Prostate gland (tissue), 2 donors: ENCODE results near the gene SPECC1. TPM values are rescaled to one million over a fixed set of nuclear protein-coding genes. Genes with fewer than 3 reads are reported as not detected.

Experiments used
- DNase-seq: peaks from one replicate; pipeline ENCODE4 v3.0.0-alpha.2; 2019; ENCODE audit warnings: low spot score
- H3K27ac ChIP-seq, 2 donors: fragments of 200-600 bp; sonication (generic); 2 replicates each; pipeline ENCODE4 v1.5.1; 2017 to 2019
- H3K27me3 ChIP-seq: fragments of 200-600 bp; sonication (generic); replicated peaks from 2 replicates; pipeline ENCODE4 v1.5.1; 2019; ENCODE audit not compliant: insufficient read depth
- H3K36me3 ChIP-seq, 2 donors: fragments of 200-600 bp; sonication (generic); 1 replicate in 1 of 2; 2 replicates in 1 of 2; pipeline versions ENCODE4 v1.5.1 to v1.8.1; 2017 to 2019
- H3K4me1 ChIP-seq: fragments of 200-600 bp; sonication (generic); replicated peaks from 2 replicates; pipeline ENCODE4 v1.5.1; 2019
- H3K4me3 ChIP-seq, 2 donors: fragments of 200-600 bp; sonication (generic); 2 replicates each; pipeline ENCODE4 v1.5.1; 2017 to 2019
- H3K9me3 ChIP-seq: fragments of 200-600 bp; sonication (generic); 2 replicates; pipeline ENCODE4 v1.5.1; 2017
- POLR2A ChIP-seq: fragments of 450-650 bp; IDR thresholded peaks from one replicate; pipeline ENCODE4 v1.6.1; 2016; ENCODE audit warnings: antibody characterized with exemption, mild to moderate bottlenecking
- POLR2AphosphoS5 ChIP-seq: sonication (generic); formaldehyde crosslinking; IDR thresholded peaks from one replicate; pipeline ENCODE4 v1.6.1; 2017; ENCODE audit warnings: antibody characterized with exemption
- WGBS: methylation state at CpG from one replicate; pipeline ENCODE4 v1.1.5; 2018; 5-methylcytosine and 5-hydroxymethylcytosine counted together
- intact Hi-C: fragments of 100-400 bp; cut with DNase I; formaldehyde crosslinking; loops from one replicate; pipeline ENCODE4 v1.14.2; 2022
- total RNA-seq, 2 donors: library from RNA; depleted of rRNA; stranded (reverse); fragments of >200 nt; gene quantifications; one replicate each; pipeline ENCODE4 v1.1.0, GENCODE V29; 2016
- TF ChIP-seq, protein P1 (sequence below), 4 experiments: fragments of 200-600 bp in 2 of 4; fragments of 450-650 bp in 2 of 4; sonication (generic) in 2 of 4; IDR thresholded peaks; 1 replicate in 3 of 4; 2 replicates in 1 of 4; pipeline ENCODE4 v1.5.1; 2016 to 2019; ENCODE audit warnings: antibody characterized with exemption in 4 of 4, mild to moderate bottlenecking in 2 of 4, moderate library complexity in 2 of 4

SPECC1 gene
- total RNA-seq, 2 donors from 2014 or later: 29.7 to 85.5 TPM

DNA sequence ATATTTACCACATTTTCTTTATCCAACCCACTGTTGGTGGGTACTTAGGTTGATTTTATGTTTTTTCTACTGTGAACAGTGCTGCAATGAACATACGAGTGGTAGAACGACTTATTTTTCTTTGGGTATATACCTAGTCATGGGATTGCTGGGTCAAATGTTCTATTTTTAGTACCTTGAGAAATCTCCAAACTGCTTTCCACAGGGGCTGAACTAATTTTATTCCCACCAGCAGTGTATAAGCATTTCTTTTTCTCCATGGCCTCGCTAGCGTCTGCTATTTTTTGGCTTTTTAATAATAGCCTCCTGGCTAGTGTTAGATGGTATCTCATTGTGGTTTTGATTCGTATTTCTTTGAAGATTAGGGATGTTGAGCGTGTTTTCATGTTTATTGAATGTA, 255.8 kb downstream of the SPECC1 start:
- no peaks in the 10 kb centered on the region for H3K36me3 ChIP-seq
- H3K4me3 ChIP-seq: no peak overlapping the region
- no peaks in the 10 kb centered on the region for H3K27me3 ChIP-seq
- H3K27ac ChIP-seq: no peak overlapping the region
- no peaks in the 10 kb centered on the region for H3K9me3 ChIP-seq
- WGBS: 84% methylated on average over 6 of the region's 6 CpGs
- intact Hi-C loops: no loop called here
- no peaks in the 10 kb centered on the region for H3K4me1 ChIP-seq
- DNase-seq: no peak
- no peak for TF ChIP-seq POLR2A
- no peak for TF ChIP-seq POLR2AphosphoS5
- TF ChIP-seq, protein P1, sequence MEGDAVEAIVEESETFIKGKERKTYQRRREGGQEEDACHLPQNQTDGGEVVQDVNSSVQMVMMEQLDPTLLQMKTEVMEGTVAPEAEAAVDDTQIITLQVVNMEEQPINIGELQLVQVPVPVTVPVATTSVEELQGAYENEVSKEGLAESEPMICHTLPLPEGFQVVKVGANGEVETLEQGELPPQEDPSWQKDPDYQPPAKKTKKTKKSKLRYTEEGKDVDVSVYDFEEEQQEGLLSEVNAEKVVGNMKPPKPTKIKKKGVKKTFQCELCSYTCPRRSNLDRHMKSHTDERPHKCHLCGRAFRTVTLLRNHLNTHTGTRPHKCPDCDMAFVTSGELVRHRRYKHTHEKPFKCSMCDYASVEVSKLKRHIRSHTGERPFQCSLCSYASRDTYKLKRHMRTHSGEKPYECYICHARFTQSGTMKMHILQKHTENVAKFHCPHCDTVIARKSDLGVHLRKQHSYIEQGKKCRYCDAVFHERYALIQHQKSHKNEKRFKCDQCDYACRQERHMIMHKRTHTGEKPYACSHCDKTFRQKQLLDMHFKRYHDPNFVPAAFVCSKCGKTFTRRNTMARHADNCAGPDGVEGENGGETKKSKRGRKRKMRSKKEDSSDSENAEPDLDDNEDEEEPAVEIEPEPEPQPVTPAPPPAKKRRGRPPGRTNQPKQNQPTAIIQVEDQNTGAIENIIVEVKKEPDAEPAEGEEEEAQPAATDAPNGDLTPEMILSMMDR (IDR thresholded peaks at IDR 0.05): no peak

DNA sequence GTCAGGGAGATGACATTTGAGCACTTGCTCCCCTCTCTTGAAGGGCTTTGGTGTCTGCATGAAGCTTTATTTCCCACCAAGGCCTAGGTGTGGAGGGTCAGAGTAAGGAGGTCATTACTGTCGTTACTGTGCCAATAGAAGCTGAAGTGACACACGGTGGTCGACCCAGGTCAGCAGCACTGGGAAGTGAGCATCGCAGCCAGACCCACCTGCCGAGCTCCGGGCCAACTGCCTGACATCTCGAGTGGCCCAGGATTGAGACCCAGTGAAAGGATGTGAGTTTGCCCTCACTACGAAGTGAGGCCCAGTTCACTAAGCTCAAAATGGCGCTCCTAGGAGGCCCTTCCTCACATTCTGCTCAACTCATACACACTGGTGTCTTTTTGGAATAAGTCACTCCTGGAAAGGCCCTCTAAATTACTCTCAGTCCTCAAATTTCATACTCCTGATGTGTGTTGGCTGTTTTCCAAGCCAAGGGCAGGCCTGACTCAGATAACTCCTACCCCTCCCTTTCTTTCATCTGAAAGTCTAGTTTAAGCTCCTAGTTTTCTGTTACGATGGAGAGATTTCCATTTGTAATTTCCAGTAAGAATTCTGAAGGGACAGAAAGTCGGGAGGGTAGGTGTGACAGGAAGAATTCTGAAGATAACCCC, 257.8 kb downstream of the SPECC1 start:
- 85% methylated on average over 11 of the region's 11 CpGs for WGBS
- Histone ChIP-seq H3K4me1 (no peaks in the 10 kb centered on the region), H3K27ac (no peak overlapping the region), H3K9me3 (no peaks in the 10 kb centered on the region), H3K27me3 (no peaks in the 10 kb centered on the region), H3K4me3 (no peak overlapping the region), H3K36me3 (no peaks in the 10 kb centered on the region)
- DNase-seq: no peak
- intact Hi-C loops: no loop called here
- TF ChIP-seq POLR2AphosphoS5: no peak
- TF ChIP-seq POLR2A: no peak
- TF ChIP-seq, protein P1 (IDR thresholded peaks at IDR 0.05): no peak

DNA sequence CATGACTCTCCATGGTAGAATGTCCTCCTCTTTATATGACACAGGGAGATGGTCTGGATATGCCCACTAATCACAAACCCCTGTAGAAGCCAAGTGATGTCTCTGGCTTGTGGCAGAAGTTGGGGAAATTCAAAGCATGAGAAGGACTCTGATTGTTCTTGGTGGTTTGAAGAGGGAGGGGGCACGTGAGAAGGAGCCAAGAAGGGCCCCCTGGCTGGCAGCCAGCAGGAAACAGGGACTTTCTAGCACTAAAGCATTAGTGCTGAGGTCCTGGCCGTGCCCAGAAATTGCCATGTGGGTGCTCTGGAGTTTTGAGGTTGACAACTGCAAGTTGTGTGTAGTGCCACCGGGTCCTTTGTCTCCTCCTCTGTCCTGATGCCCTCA, 258.3 kb downstream of the SPECC1 start:
- Histone ChIP-seq H3K36me3 (no peaks in the 10 kb centered on the region), H3K4me1 (no peaks in the 10 kb centered on the region), H3K9me3 (no peaks in the 10 kb centered on the region), H3K4me3 (no peak overlapping the region), H3K27ac (no peak overlapping the region), H3K27me3 (no peaks in the 10 kb centered on the region)
- TF ChIP-seq, protein P1 (IDR thresholded peaks at IDR 0.05): no peak
- no peak for TF ChIP-seq POLR2A
- TF ChIP-seq POLR2AphosphoS5: no peak
- DNase-seq: no peak
- 30% methylated on average over 3 of the region's 3 CpGs for WGBS
- intact Hi-C loops: no loop called here

DNA sequence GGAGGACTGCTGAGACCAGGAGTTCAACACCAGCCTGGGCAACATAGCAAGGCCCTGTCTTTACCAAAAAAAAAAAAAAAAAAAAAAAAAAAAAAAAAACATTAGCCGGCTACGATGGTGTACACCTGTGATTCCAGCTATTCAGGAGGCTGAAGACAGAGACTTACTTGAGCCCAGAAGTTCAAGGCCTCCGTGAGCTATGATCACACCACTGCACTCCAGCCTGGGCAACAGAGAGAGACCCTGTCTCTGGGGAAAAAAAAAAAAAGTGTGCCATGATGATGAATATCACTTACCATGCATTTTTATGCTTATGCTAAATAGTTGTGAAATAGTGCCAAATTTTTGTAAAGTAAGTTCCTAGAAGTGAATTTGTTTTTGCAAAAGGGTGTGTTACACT, 261.2 kb downstream of the SPECC1 start:
- 97% methylated on average over 3 of the region's 3 CpGs for WGBS
- no peak for TF ChIP-seq POLR2A
- no peak for TF ChIP-seq POLR2AphosphoS5
- TF ChIP-seq, protein P1 (IDR thresholded peaks at IDR 0.05): no peak
- Histone ChIP-seq H3K27ac (no peak overlapping the region), H3K36me3 (no peaks in the 10 kb centered on the region), H3K4me1 (no peaks in the 10 kb centered on the region), H3K27me3 (no peaks in the 10 kb centered on the region), H3K9me3 (no peaks in the 10 kb centered on the region), H3K4me3 (no peak overlapping the region)
- no peak for DNase-seq
- intact Hi-C loops: no loop called here

- WGBS: 77% methylated on average over 5 of the region's 5 CpGs
- DNase-seq: no peak
- Histone ChIP-seq H3K36me3 (no peaks in the 10 kb centered on the region), H3K27me3 (no peaks in the 10 kb centered on the region), H3K4me3 (no peak overlapping the region), H3K4me1 (no peaks in the 10 kb centered on the region), H3K9me3 (no peaks in the 10 kb centered on the region), H3K27ac (no peak overlapping the region)
- TF ChIP-seq POLR2AphosphoS5 (no peak), POLR2A (no peak)
- TF ChIP-seq, protein P1 (IDR thresholded peaks at IDR 0.05): no peak
- intact Hi-C loops: no loop called here
These were observed 262.0 kb downstream of the SPECC1 start for GRCh38 chr17:20271011-20271610.
